ENCODE data around the gene ELMOD1.

- TF ChIP-seq CTCF (IDR thresholded peaks at IDR 0.05) (no peak), POLR2A (IDR thresholded peaks at IDR 0.05) (no peak), EP300 (IDR thresholded peaks at IDR 0.05) (no peak), POLR2AphosphoS5 (IDR thresholded peaks at IDR 0.05) (no peak)
Measured at GRCh38 chr11:107561688-107562087, 29.3 kb upstream of the ELMOD1 start.
